ENCODE data around the gene MYRF. TPM values are rescaled to one million over a fixed set of nuclear protein-coding genes. Genes with fewer than 3 reads are reported as not detected.

MYRF gene
- total and polyA plus RNA-seq, 2 of the 4 experiments (the other 2 are of a cell fraction) = 1.6 to 10.7 TPM

DNA sequence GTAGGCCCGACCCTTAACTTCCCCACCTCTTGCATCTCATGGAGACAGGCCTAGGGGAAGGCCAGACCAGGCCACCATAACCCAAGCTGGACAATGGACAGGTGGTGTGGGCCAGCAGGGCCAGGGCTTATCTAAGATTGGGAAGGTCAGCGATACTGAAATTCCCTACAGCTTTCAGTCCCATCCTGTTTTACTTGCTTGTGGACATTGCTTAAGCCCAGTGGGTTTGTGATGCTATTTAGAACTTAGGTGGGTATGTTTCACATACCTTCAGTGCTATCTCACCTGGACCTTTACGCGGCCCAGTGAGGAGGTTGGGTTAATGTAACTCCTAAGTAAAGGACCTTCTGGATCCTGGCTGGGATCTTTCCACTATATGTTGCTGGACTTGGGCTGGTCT lies 77.4 kb downstream of the MYRF start:
- intact Hi-C loops (cut with micrococcal nuclease) = no loop called here
- H3K9ac ChIP-seq (ENCODE audit: low read depth, low read length) = no peak overlapping the region
- BruUV-seq (replicated peaks) = no TSS peak

More for the DNA sequence above, 77.4 kb downstream of the MYRF start:
- H2AK5ac ChIP-seq (ENCODE audit: low read depth, low read length) = peak overlapping the region; percentile 44
- DNase-seq = no peak
- ATAC-seq (ENCODE audit: low read depth) = no peak
- no peak overlapping the region for H3K27ac ChIP-seq (ENCODE audit: insufficient read depth, low read length)
- ChIA-PET CTCF (interaction anchor here (1.0 kb wide), 1 partner anchor 252 kb away, joined by 3 read pairs; no protein-coding TSS in a partner anchor), POLR2A (ENCODE audit: unreplicated experiment) (no interaction called here)
- H2AK9ac ChIP-seq (replicated peaks; ENCODE audit: low read depth, low read length, poor library complexity) = peak overlapping the region; percentile 99
- H3K56ac ChIP-seq (ENCODE audit: extremely low read depth, insufficient read depth, low read length) = no peak overlapping the region
- no peak overlapping the region for H3K18ac ChIP-seq (ENCODE audit: low read depth, low read length)
- 0 out of 2 replicates have a peak overlapping the region, but pooled peaks have one; percentile 11 for H4K91ac ChIP-seq (ENCODE audit: insufficient read depth, low read depth, low read length)
- peak overlapping the region; percentile 24 for H3K4ac ChIP-seq (ENCODE audit: low read depth, low read length)
- H3K4me2 ChIP-seq (ENCODE audit: low read depth, low read length) = peak overlapping the region; percentile 91
- no peaks in the 10 kb centered on the region for H3K27me3 ChIP-seq (ENCODE audit: control insufficient read depth, insufficient read depth, low read length)
- dilution Hi-C loops (cut with HindIII; ENCODE audit: low sequenced_read_pairs, unreplicated experiment) (no loop called here), in situ Hi-C loops (cut with MboI; ENCODE audit: low sequenced_read_pairs) (no loop called here)
- no peak overlapping the region for H2BK20ac ChIP-seq (ENCODE audit: low read depth, low read length)
- peaks cover 24% of the 10 kb centered on the region for H3K9me1 ChIP-seq (ENCODE audit: insufficient read depth, low read length)
- WGBS, 2 experiments (ENCODE audit: extremely low coverage in 2 of 2, insufficient read length in 1 of 2) = no CpG with 5 or more reads among the region's 4 CpGs
- H2AFZ ChIP-seq (replicated peaks; ENCODE audit: low read length, poor library complexity) = no peak overlapping the region
- peaks cover 19 to 73% of the 10 kb centered on the region in 2 experiments for H3K79me1 ChIP-seq (ENCODE audit: low read depth in 1 of 2, low read length in 2 of 2)
- peaks cover 44% of the 10 kb centered on the region; the same call in 1 of the 2 replicates for H4K20me1 ChIP-seq (ENCODE audit: insufficient read depth, low read length)
- no peak overlapping the region for H4K8ac ChIP-seq (ENCODE audit: low read depth in 2 of 2, low read length in 2 of 2)
- H2BK15ac ChIP-seq (ENCODE audit: low read depth, low read length) = peak overlapping the region; percentile 25; the same call in 2 of the 3 replicates
- H3K14ac ChIP-seq (replicated peaks; ENCODE audit: low read depth, low read length) = peak overlapping the region; percentile 60
- no peaks in the 10 kb centered on the region for H3K9me3 ChIP-seq (ENCODE audit: control insufficient read depth, insufficient read depth, low read length)
- H4K5ac ChIP-seq (ENCODE audit: low read depth, low read length) = no peak overlapping the region
- peaks cover 15% of the 10 kb centered on the region; the same call in 1 of the 2 replicates for H3K4me1 ChIP-seq (ENCODE audit: control insufficient read depth, insufficient read depth, low read length)
- no peak overlapping the region for H3K4me3 ChIP-seq (ENCODE audit: insufficient read depth, low read depth, low read length)
- no peak overlapping the region for H2BK5ac ChIP-seq (ENCODE audit: low read depth, low read length, poor library complexity, severe bottlenecking)
- H3K36me3 ChIP-seq (ENCODE audit: control insufficient read depth, insufficient read depth, low read length) = no peaks in the 10 kb centered on the region
- peak overlapping the region; percentile 76; the same call in 1 of the 2 replicates for H3K23ac ChIP-seq (ENCODE audit: low read depth, low read length)
- H2BK120ac ChIP-seq (ENCODE audit: low read depth, low read length) = no peak overlapping the region
- TF ChIP-seq CEBPB (IDR thresholded peaks at IDR 0.05; ENCODE audit: low read depth, low read length) = no peak
- no peak for TF ChIP-seq MAZ (IDR thresholded peaks at IDR 0.05; ENCODE audit: borderline replicate concordance, low read depth, low read length)
- TF ChIP-seq, protein P1, sequence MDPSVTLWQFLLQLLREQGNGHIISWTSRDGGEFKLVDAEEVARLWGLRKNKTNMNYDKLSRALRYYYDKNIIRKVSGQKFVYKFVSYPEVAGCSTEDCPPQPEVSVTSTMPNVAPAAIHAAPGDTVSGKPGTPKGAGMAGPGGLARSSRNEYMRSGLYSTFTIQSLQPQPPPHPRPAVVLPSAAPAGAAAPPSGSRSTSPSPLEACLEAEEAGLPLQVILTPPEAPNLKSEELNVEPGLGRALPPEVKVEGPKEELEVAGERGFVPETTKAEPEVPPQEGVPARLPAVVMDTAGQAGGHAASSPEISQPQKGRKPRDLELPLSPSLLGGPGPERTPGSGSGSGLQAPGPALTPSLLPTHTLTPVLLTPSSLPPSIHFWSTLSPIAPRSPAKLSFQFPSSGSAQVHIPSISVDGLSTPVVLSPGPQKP (IDR thresholded peaks at IDR 0.05; ENCODE audit: borderline replicate concordance, low read depth, low read length) = no peak
- no peak for TF ChIP-seq FOS (IDR thresholded peaks at IDR 0.05; ENCODE audit: low read depth, low read length)
- no peak for TF ChIP-seq MXI1 (IDR thresholded peaks at IDR 0.05; ENCODE audit: borderline replicate concordance, low read depth, low read length)
- TF ChIP-seq, protein P2, sequence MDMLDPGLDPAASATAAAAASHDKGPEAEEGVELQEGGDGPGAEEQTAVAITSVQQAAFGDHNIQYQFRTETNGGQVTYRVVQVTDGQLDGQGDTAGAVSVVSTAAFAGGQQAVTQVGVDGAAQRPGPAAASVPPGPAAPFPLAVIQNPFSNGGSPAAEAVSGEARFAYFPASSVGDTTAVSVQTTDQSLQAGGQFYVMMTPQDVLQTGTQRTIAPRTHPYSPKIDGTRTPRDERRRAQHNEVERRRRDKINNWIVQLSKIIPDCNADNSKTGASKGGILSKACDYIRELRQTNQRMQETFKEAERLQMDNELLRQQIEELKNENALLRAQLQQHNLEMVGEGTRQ (IDR thresholded peaks at IDR 0.05; ENCODE audit: low read depth, low read length) = no peak
- TF ChIP-seq RCOR1 (IDR thresholded peaks at IDR 0.05; ENCODE audit: insufficient replicate concordance, low read length) = no peak
- no peak for TF ChIP-seq RAD21 (IDR thresholded peaks at IDR 0.05; ENCODE audit: low read length)
- TF ChIP-seq SMC3 (IDR thresholded peaks at IDR 0.05; ENCODE audit: low read depth, low read length) = no peak
- TF ChIP-seq CTCF (conservative IDR thresholded peaks at IDR 0.05; ENCODE audit: low read depth, low read length) = no peak
- TF ChIP-seq MAFK (IDR thresholded peaks at IDR 0.05; ENCODE audit: low read depth, low read length) = no peak
- TF ChIP-seq BHLHE40 (IDR thresholded peaks at IDR 0.05; ENCODE audit: low read depth, low read length) = no peak
